Measurements from ENCODE around the gene ARPC2. TPM values are rescaled to one million over a fixed set of nuclear protein-coding genes. Genes with fewer than 3 reads are reported as not detected.

The ARPC2 gene
- total RNA-seq, 3 donors from 2014 or later, result 262 to 322 (median 313) TPM

DNA sequence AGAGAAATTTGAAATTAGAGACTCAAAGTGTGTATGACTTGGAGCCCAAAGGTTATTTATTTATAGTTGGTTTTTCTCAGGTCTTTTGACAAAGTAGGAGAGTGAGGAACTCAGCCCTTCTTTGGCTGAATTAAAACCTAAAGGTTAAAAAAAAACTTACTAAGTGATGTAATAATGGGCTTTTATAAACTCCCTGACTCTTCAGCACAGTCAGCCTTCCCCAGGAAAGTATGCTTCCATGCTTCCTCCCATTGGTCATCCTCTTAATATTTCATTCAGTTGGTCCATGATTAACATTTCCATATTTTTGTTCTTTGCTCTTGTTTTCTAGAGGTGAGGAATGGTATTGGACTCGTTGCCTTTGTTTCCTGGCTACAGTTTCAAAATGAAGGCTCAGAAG lies 7.2 kb downstream of the ARPC2 start:
- Histone ChIP-seq H3K36me3 (ENCODE audit: low read depth) (no peaks in the 10 kb centered on the region), H3K4me3 (no peak overlapping the region), H3K9me3 (no peaks in the 10 kb centered on the region), H3K4me1 (ENCODE audit: low read depth) (peaks cover 50% of the 10 kb centered on the region)
- TF ChIP-seq, protein P1, sequence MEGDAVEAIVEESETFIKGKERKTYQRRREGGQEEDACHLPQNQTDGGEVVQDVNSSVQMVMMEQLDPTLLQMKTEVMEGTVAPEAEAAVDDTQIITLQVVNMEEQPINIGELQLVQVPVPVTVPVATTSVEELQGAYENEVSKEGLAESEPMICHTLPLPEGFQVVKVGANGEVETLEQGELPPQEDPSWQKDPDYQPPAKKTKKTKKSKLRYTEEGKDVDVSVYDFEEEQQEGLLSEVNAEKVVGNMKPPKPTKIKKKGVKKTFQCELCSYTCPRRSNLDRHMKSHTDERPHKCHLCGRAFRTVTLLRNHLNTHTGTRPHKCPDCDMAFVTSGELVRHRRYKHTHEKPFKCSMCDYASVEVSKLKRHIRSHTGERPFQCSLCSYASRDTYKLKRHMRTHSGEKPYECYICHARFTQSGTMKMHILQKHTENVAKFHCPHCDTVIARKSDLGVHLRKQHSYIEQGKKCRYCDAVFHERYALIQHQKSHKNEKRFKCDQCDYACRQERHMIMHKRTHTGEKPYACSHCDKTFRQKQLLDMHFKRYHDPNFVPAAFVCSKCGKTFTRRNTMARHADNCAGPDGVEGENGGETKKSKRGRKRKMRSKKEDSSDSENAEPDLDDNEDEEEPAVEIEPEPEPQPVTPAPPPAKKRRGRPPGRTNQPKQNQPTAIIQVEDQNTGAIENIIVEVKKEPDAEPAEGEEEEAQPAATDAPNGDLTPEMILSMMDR (IDR thresholded peaks at IDR 0.05), result no peak
- DNase-seq (no peak), ATAC-seq (no peak)
- intact Hi-C loops (cut with DNase I, micrococcal nuclease), result no loop called here

DNA sequence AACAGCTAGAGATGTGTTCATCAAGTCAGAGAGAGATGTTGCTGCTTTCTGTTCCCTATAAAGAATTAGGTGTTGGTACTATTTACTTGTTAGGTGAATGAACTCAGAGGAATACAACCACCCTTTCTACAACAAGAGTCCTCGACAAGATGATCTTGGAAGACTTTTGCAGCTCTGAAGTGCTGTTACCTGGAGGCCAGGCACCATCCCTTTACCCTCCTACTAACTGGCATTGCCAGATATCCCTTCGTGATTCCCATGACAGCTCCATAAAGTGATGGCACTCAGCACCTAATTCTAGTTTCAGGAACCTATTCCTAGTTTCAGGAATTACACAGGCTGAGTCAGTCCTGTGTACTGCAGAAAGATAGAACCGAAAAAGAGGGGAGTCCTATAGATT lies 9.9 kb downstream of the ARPC2 start:
- ATAC-seq (no peak), DNase-seq (no peak)
- Histone ChIP-seq H3K9me3 (no peaks in the 10 kb centered on the region), H3K4me3 (no peak overlapping the region), H3K36me3 (ENCODE audit: low read depth) (no peaks in the 10 kb centered on the region), H3K4me1 (ENCODE audit: low read depth) (peaks cover 51% of the 10 kb centered on the region)
- intact Hi-C loops (cut with DNase I, micrococcal nuclease), result no loop called here
- TF ChIP-seq, protein P1 (IDR thresholded peaks at IDR 0.05), result no peak

DNA sequence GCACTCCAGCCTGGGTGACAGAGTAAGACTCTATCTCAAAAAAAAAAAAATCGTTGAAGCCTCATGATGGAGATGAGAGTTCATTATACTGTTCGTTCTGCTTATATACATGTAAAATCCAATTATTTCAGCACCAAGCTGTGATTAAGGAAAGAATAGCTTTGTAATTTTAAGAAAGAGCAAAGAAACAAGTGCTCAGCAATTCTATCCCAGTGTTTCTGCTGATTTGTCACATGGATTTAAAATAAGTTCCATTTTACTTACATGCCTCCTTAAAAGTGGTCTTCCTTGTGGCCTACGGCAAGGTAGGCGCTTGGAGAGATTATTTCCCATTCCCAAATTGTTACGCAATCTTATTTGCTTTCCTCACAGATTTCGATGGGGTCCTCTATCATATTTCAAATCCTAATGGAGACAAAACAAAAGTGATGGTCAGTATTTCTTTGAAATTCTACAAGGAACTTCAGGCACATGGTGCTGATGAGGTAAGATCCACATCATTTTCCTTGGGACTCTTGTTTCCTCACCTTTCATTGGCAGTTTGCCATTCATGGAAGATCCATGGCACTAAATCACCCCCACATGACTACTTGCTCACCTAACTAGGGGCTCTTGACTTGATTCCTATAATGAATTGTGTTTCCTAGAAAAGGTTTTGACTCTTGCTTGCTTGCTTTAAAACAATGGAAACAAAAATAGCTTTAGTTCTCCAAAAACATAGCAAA lies 11.5 kb downstream of the ARPC2 start:
- TF ChIP-seq, protein P1 (IDR thresholded peaks at IDR 0.05), result no peak
- intact Hi-C loops (cut with DNase I, micrococcal nuclease), result no loop called here
- no peak for ATAC-seq

DNA sequence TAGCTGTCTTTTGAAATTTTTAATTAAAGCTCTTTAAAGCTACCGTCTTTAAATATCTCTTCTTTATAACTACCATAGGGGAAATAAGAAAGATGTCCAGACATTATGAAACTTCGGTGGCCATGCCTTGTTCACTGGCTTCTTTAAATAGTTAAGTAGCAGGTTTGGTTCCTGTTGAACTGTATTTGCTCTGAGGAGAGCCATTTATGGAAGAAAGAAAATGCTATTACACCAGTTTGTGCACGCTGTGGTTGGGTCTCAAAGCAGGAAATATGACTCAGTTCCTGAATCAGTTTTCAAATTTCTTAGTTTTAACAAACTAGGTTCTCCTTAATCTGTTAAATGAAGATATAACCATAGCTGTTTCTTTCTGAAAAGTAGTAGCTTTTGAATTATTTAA lies 12.2 kb downstream of the ARPC2 start:
- TF ChIP-seq, protein P1 (IDR thresholded peaks at IDR 0.05), result no peak
- intact Hi-C loops (cut with DNase I, micrococcal nuclease), result no loop called here
- Histone ChIP-seq H3K36me3 (ENCODE audit: low read depth) (no peaks in the 10 kb centered on the region), H3K4me3 (no peak overlapping the region), H3K9me3 (no peaks in the 10 kb centered on the region), H3K4me1 (ENCODE audit: low read depth) (peaks cover 34% of the 10 kb centered on the region)
- peak; percentile 55 for ATAC-seq
- peak in 1 of 3 donors; percentile 44 for DNase-seq

More for the DNA sequence above, 11.5 kb downstream of the ARPC2 start:
- no peak for DNase-seq
- Histone ChIP-seq H3K9me3 (no peaks in the 10 kb centered on the region), H3K4me1 (ENCODE audit: low read depth) (peaks cover 39% of the 10 kb centered on the region), H3K36me3 (ENCODE audit: low read depth) (no peaks in the 10 kb centered on the region), H3K4me3 (no peak overlapping the region)

DNA sequence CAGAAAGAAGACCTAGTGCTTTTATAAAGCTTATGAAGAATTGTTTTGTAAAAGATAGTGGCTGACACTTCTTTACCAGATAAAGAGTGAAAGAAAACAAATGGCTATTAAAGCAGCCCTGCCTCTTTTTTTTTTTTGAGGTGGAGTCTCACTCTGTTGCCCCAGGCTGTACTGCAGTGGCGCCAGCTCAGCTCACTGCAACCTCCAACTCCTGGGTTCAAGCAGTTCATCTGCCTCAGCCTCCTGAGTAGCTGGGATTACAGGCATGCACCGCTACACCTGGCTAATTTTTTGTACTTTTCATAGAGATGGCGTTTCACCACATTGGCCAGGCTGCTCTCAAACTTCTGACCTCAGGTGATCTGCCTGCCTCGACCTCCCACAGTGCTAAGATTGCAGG lies 12.9 kb downstream of the ARPC2 start:
- Histone ChIP-seq H3K36me3 (ENCODE audit: low read depth) (no peaks in the 10 kb centered on the region), H3K9me3 (no peaks in the 10 kb centered on the region), H3K4me1 (ENCODE audit: low read depth) (peaks cover 34% of the 10 kb centered on the region), H3K4me3 (no peak overlapping the region)
- intact Hi-C loops (cut with DNase I, micrococcal nuclease), result no loop called here
- TF ChIP-seq, protein P1 (IDR thresholded peaks at IDR 0.05), result no peak
- ATAC-seq, result peak; percentile 46
- peak; percentile 35 to 60 (median 51) for DNase-seq
